ENCODE data around the gene DSC1.

- TF ChIP-seq POLR2AphosphoS5 (IDR thresholded peaks at IDR 0.05; ENCODE audit: low read depth, low read length) (no peak), POLR2A (IDR thresholded peaks at IDR 0.05; ENCODE audit: low read depth, low read length) (no peak), TAF1 (IDR thresholded peaks at IDR 0.05; ENCODE audit: borderline replicate concordance, low read depth, low read length) (no peak)
These were observed 56.9 kb downstream of the DSC1 start for GRCh38 chr18:31105733-31106132.

Data from GM12892 (cell line).